Measurements from ENCODE around the gene KCNC1.

DNA sequence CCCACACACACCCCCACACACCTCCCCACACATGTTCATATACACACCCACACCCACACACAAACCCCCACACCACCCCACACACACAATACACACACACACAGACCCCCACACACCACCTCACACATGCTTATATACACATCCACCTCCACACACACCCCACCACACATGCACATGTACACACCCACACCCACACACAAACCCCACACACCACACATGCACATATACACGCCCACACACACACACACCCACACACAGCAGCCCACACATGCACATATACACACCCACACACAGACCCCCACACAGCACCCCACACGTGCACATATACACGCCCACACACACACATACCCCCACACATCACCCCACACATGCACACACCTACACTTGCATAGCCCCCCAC lies 29.1 kb downstream of the KCNC1 start:
- TF ChIP-seq, protein P1, sequence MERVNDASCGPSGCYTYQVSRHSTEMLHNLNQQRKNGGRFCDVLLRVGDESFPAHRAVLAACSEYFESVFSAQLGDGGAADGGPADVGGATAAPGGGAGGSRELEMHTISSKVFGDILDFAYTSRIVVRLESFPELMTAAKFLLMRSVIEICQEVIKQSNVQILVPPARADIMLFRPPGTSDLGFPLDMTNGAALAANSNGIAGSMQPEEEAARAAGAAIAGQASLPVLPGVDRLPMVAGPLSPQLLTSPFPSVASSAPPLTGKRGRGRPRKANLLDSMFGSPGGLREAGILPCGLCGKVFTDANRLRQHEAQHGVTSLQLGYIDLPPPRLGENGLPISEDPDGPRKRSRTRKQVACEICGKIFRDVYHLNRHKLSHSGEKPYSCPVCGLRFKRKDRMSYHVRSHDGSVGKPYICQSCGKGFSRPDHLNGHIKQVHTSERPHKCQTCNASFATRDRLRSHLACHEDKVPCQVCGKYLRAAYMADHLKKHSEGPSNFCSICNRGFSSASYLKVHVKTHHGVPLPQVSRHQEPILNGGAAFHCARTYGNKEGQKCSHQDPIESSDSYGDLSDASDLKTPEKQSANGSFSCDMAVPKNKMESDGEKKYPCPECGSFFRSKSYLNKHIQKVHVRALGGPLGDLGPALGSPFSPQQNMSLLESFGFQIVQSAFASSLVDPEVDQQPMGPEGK (CRISPR knock-in tag; IDR thresholded peaks at IDR 0.05; ENCODE audit: borderline replicate concordance): no peak
- TF ChIP-seq TCF4 (CRISPR knock-in tag; IDR thresholded peaks at IDR 0.05; ENCODE audit: borderline replicate concordance) (no peak), RARB (CRISPR knock-in tag; IDR thresholded peaks at IDR 0.05) (no peak), ZNF565 (CRISPR knock-in tag; conservative IDR thresholded peaks at IDR 0.05; ENCODE audit: low read depth) (no peak), SNAI2 (CRISPR knock-in tag; IDR thresholded peaks at IDR 0.05) (no peak), ESRRG (CRISPR knock-in tag; IDR thresholded peaks at IDR 0.05) (no peak)
